Thyroid gland (tissue), 4 donors: ENCODE results near the gene GTF2A1. TPM values are rescaled to one million over a fixed set of nuclear protein-coding genes. Genes with fewer than 3 reads are reported as not detected.
"Not testable (repeated sequence)": the region's sequence is repeated elsewhere in the genome, so short reads cannot be mapped to it uniquely, and the experiment has no call there.

Experiments
- DNase-seq, 2 donors: peaks; one replicate each; pipeline ENCODE4 v3.0.0-alpha.2; 2019
- H3K27ac ChIP-seq, 3 donors: fragments of 200-600 bp; sonication (generic); 1 replicate in 2 of 3; 2 replicates in 1 of 3; pipeline ENCODE4 v1.5.1; 2016 to 2019; ENCODE audit warnings: mild to moderate bottlenecking in 1 of 3, moderate library complexity in 1 of 3
- H3K27me3 ChIP-seq: fragments of 200-600 bp; sonication (generic); one replicate; pipeline ENCODE4 v1.5.1; 2019
- H3K36me3 ChIP-seq, 2 donors: fragments of 200-600 bp; sonication (generic); one replicate each; pipeline ENCODE4 v1.5.1; 2016 to 2019
- H3K4me1 ChIP-seq, 2 donors: fragments of 200-600 bp; sonication (generic); one replicate each; pipeline ENCODE4 v1.5.1; 2017 to 2019
- H3K4me3 ChIP-seq, 3 donors: fragments of 200-600 bp; sonication (generic); replicated peaks in 1 of 3; 1 replicate in 2 of 3; 2 replicates in 1 of 3; pipeline ENCODE4 v1.5.1; 2016; ENCODE audit warnings: mild to moderate bottlenecking in 1 of 3
- H3K9me3 ChIP-seq: fragments of 200-600 bp; sonication (generic); one replicate; pipeline ENCODE4 v1.5.1; 2017
- POLR2A ChIP-seq, 2 donors: fragments of 450-650 bp; IDR thresholded peaks; one replicate each; pipeline ENCODE4 v1.6.1; 2017; ENCODE audit warnings: antibody characterized with exemption in 2 of 2, mild to moderate bottlenecking in 2 of 2, moderate library complexity in 1 of 2
- WGBS, 2 donors: methylation state at CpG; one replicate each; pipeline ENCODE4 v1.1.5; 2017; 5-methylcytosine and 5-hydroxymethylcytosine counted together
- intact Hi-C: fragments of 100-400 bp; cut with DNase I; formaldehyde crosslinking; loops from one replicate; pipeline ENCODE4 v1.15.1; 2023
- total RNA-seq, 4 donors: library from RNA; depleted of rRNA; stranded (reverse); fragments of >200 nt; gene quantifications; one replicate each; pipeline ENCODE4 v1.2.3, GENCODE V29; 2016
- TF ChIP-seq, protein P1 (sequence below), 6 experiments: fragments of 200-600 bp in 3 of 6; fragments of 450-650 bp in 3 of 6; sonication (generic) in 3 of 6; IDR thresholded peaks; one replicate each; pipeline ENCODE4 v1.5.1; 2016 to 2019; ENCODE audit warnings: antibody characterized with exemption in 6 of 6, mild to moderate bottlenecking in 2 of 6, inconsistent platforms in 1 of 6, moderate library complexity in 1 of 6

The GTF2A1 gene
- total RNA-seq, 4 donors from 2014 or later, result 31.4 to 51.7 (median 39.7) TPM

DNA sequence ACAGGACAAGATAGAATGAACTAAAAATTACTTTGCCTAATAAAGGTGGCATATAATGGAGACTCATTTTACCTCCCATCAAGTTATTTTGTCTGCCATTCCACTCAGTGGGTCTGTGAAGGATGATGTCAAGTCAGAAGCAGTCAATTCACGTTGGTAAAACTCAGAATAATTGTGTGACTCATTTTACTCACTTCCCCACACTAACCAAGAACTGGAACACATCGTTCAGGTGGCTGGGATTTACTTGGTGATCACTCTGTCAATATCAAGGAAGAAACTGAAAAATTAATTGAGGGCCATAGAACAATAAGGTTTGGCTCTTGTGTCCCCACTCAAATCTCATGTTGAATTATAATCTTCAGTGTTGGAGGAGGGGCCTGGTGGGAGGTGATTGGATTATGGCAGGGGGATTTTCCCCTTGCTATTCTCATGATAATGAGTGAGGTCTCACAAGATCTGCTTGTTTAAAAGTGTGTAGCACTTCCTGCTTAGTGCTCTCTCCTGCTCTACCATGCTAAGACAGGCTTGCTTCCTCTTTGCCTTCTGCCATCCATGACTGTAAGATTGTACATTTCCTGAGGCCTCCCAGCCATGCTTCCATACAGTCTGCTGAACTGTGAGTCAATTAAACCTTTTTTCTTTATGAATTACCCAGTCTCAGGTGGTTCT is 35.7 kb upstream of the GTF2A1 start:
- intact Hi-C loops, result no loop called here
- no peak for DNase-seq
- no peak overlapping the region for H3K4me3 ChIP-seq
- WGBS, 2 donors, result 77 to 92% methylated on average over 2 of the region's 2 CpGs
- H3K4me1 ChIP-seq, result no peaks in the 10 kb centered on the region
- no peaks in the 10 kb centered on the region for H3K27me3 ChIP-seq
- H3K9me3 ChIP-seq, result no peaks in the 10 kb centered on the region
- no peaks in the 10 kb centered on the region for H3K36me3 ChIP-seq
- no peak for TF ChIP-seq POLR2A (IDR thresholded peaks at IDR 0.05)
- TF ChIP-seq, protein P1, sequence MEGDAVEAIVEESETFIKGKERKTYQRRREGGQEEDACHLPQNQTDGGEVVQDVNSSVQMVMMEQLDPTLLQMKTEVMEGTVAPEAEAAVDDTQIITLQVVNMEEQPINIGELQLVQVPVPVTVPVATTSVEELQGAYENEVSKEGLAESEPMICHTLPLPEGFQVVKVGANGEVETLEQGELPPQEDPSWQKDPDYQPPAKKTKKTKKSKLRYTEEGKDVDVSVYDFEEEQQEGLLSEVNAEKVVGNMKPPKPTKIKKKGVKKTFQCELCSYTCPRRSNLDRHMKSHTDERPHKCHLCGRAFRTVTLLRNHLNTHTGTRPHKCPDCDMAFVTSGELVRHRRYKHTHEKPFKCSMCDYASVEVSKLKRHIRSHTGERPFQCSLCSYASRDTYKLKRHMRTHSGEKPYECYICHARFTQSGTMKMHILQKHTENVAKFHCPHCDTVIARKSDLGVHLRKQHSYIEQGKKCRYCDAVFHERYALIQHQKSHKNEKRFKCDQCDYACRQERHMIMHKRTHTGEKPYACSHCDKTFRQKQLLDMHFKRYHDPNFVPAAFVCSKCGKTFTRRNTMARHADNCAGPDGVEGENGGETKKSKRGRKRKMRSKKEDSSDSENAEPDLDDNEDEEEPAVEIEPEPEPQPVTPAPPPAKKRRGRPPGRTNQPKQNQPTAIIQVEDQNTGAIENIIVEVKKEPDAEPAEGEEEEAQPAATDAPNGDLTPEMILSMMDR (IDR thresholded peaks at IDR 0.05), result no peak
- no peak overlapping the region for H3K27ac ChIP-seq

DNA sequence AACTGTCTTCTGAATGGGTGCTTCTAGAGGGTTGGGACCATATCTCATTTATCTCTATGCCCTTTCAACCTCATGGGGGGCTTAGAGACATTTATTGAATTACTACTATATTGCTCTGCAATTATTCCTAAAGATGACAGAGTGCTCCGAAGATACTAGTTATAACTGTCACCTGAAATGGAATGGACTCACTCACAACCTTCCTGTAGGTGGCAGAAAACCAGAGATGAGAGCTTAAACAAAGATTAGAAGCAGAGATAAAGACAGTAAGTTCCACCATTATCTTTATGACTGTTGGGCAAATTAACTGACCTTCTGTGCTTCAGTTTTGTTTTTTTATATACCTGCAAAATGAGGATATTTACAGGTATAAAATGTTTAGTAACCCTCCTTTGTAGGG is 31.5 kb upstream of the GTF2A1 start:
- 68 to 72% methylated on average over 1 of the region's 1 CpG for WGBS, 2 donors
- H3K27ac ChIP-seq, result no peak overlapping the region
- H3K27me3 ChIP-seq, result no peaks in the 10 kb centered on the region
- H3K4me3 ChIP-seq, result no peak overlapping the region
- intact Hi-C loops, result no loop called here
- no peaks in the 10 kb centered on the region for H3K9me3 ChIP-seq
- no peaks in the 10 kb centered on the region for H3K36me3 ChIP-seq
- DNase-seq, result no peak
- peaks cover 4 to 7% of the 10 kb centered on the region in 2 donors for H3K4me1 ChIP-seq
- TF ChIP-seq, protein P1 (IDR thresholded peaks at IDR 0.05), result no peak
- TF ChIP-seq POLR2A (IDR thresholded peaks at IDR 0.05), result no peak

DNA sequence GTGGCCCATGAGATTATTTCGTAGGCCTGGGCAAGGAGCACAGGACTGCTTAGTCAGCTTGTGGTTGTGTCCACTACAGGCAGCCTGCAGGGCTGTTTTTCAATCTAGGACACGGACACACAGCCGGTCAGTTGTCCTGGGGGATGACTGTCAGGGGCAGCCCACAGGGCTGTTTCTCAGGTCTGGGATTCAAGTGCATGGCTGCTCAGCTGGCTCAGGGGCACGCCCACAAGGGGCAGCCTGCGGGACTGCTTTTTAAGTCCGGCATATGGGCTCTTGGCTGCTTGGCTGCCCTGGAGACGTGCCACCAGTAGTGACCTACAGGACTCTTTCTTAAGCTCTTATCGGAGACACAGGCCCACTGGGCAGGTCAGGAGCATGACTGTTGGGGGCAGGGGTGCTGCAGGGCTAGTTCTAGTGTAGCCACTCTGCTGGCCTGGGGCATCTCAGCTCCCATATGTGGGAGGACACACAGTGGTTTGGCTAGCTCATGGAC is 26.6 kb upstream of the GTF2A1 start:
- Histone ChIP-seq H3K36me3 (no peaks in the 10 kb centered on the region), H3K9me3 (no peaks in the 10 kb centered on the region), H3K4me1 (peaks cover 4 to 15% of the 10 kb centered on the region in 2 donors), H3K4me3 (no peak overlapping the region), H3K27me3 (no peaks in the 10 kb centered on the region), H3K27ac (no peak overlapping the region)
- intact Hi-C loops, result no loop called here
- 56 to 63% methylated on average over 6 to 7 of the region's 8 CpGs for WGBS, 2 donors
- TF ChIP-seq, protein P1 (IDR thresholded peaks at IDR 0.05), result no peak
- peak; percentile 72 to 78 for DNase-seq

DNA sequence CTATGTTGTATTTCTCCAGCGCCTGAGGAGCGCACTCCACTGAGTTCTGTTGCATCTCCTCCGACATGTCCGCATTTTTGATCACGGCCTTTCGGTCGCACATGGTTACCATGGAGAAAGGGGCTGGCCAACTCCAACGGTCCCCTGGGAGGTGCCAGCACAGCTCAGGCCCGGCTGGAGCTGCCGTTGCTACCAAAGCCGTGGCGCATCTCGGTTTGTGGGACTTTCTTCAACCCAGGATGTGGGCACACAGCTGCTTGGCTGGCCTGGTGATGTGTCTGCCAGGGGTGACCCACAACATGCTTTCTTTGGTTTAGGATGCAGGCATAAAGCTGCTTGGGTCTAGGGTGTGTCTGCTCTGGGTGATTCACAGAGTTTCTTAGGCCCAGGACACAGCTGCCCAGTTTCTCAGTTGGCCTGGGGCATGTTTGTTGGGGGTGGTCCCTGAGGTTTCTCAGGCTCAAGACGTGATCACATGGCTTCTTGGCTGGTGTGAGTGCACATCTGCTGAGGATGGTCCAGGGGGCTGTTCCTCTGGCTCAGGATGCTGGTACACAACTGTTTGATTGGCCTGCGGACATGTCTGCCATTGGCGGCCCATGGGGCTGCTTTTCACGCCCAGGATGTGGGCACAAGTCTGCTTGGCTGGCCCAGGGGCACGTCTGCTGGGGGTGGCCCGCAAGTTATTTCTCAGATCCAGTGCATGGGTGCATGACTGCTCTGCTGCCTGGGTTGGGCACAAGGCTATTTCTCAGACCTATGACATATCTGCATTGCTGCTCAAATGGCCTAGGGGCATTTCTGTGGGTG is 25.9 kb upstream of the GTF2A1 start:
- Histone ChIP-seq H3K4me3 (no peak overlapping the region), H3K4me1 (peaks cover 4 to 15% of the 10 kb centered on the region in 2 donors), H3K27me3 (no peaks in the 10 kb centered on the region), H3K27ac (no peak overlapping the region), H3K9me3 (no peaks in the 10 kb centered on the region), H3K36me3 (no peaks in the 10 kb centered on the region)
- WGBS, 2 donors, result 79 to 81% methylated on average over 12 to 18 of the region's 19 CpGs
- intact Hi-C loops, result no loop called here
- peak in 1 of 2 donors; percentile 56 for DNase-seq
- TF ChIP-seq POLR2A (IDR thresholded peaks at IDR 0.05), result no peak
- TF ChIP-seq, protein P1 (IDR thresholded peaks at IDR 0.05), result no peak

DNA sequence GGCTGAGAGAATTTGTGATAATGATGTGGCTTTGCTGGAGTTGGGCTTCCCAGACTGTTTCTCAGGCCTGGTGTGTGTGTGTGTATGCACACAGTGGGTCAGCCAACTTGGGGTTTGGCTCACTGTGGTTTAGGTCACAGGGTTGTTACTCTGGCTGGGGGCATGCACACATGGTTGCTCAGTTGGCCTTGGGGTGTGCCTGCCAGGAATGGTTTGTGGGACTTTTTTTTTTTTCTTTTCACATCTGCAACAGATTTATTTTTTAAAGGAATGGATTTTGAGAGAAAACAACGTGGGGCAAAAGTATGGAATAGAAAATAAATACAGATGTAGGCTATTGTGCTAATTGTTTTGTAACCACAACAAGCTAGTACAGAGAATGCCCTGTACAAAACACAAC is 25.0 kb upstream of the GTF2A1 start:
- H3K4me3 ChIP-seq, result no peak overlapping the region
- H3K4me1 ChIP-seq, result peaks cover 4 to 15% of the 10 kb centered on the region in 2 donors
- WGBS, 2 donors, result 58 to 72% methylated on average over 1 of the region's 1 CpG
- intact Hi-C loops, result no loop called here
- no peaks in the 10 kb centered on the region for H3K9me3 ChIP-seq
- DNase-seq, result no peak
- no peak overlapping the region for H3K27ac ChIP-seq
- H3K27me3 ChIP-seq, result no peaks in the 10 kb centered on the region
- no peaks in the 10 kb centered on the region for H3K36me3 ChIP-seq
- no peak for TF ChIP-seq POLR2A (IDR thresholded peaks at IDR 0.05)
- TF ChIP-seq, protein P1 (IDR thresholded peaks at IDR 0.05), result no peak

DNA sequence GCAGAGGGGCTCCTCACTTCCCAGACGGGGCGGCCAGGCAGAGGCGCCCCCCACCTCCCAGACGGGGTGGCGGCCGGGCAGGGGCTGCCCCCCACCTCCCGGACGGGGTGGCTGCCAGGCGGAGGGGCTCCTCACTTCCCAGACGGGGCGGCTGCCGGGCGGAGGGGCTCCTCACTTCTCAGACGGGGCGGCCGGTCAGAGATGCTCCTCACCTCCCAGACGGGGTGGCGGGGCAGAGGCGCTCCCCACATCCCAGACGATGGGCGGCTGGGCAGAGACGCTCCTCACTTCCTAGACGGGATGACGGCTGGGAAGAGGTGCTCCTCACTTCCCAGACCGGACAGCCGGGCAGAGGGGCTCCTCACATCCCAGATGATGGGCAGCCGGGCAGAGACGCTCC is 23.7 kb upstream of the GTF2A1 start:
- WGBS, 2 donors, result 94 to 95% methylated on average over 6 to 18 of the region's 28 CpGs
- not testable (repeated sequence) for H3K27ac ChIP-seq

More for the DNA sequence above, 23.7 kb upstream of the GTF2A1 start:
- H3K4me3 ChIP-seq, H3K27me3 ChIP-seq, H3K36me3 ChIP-seq, H3K9me3 ChIP-seq, intact Hi-C loops, DNase-seq: not testable (repeated sequence)
- peaks cover 4 to 15% of the 10 kb centered on the region in 2 donors for H3K4me1 ChIP-seq
